Activated B cell treated with CpG ODN at 0.5 μM for 24 hours (primary cell): ENCODE measurements around the gene PHTF1. TPM values are rescaled to one million over a fixed set of nuclear protein-coding genes. Genes with fewer than 3 reads are reported as not detected.

Experiments
- ATAC-seq: fragments of 200-7000 bp; cut with Tn5 transposase; one replicate; pipeline ENCODE4 v1.10.0; 2021; ENCODE audit warnings: low read depth, mild to moderate bottlenecking, moderate library complexity
- CTCF ChIA-PET: fragments of 350-600 bp; sonication (Branson Sonifier 250); formaldehyde crosslinking; loops from one replicate; lab custom pipeline; 2021; ENCODE audit warnings: antibody characterized with exemption; lab: Charles Lee
- POLR2A ChIA-PET: fragments of 350-600 bp; sonication (Branson Sonifier 250); formaldehyde crosslinking; loops from one replicate; lab custom pipeline; 2021; ENCODE audit warnings: antibody characterized with exemption; lab: Charles Lee
- DNase-seq: peaks from one replicate; pipeline ENCODE4 v3.0.0; 2022
- H3K27ac Mint-ChIP-seq: one replicate; pipeline ENCODE4 v1.8.0; 2020; ENCODE audit warnings: mixed read lengths
- H3K27me3 Mint-ChIP-seq: one replicate; pipeline ENCODE4 v1.8.0; 2021; ENCODE audit warnings: mixed read lengths
- H3K36me3 Mint-ChIP-seq: one replicate; pipeline ENCODE4 v1.8.0; 2021; ENCODE audit warnings: low read depth, mixed read lengths
- H3K4me1 Mint-ChIP-seq: one replicate; pipeline ENCODE4 v1.8.0; 2021; ENCODE audit warnings: mixed read lengths
- H3K4me3 Mint-ChIP-seq: one replicate; pipeline ENCODE4 v1.8.0; 2020; ENCODE audit warnings: mild to moderate bottlenecking, mixed read lengths
- H3K9me3 Mint-ChIP-seq: one replicate; pipeline ENCODE4 v1.8.0; 2020; ENCODE audit warnings: mixed read lengths
- CTCF ChIP-seq: fragments of 200-600 bp; IDR thresholded peaks from one replicate; pipeline ENCODE4 v1.8.0; 2022; ENCODE audit warnings: antibody characterized with exemption, mild to moderate bottlenecking
- intact Hi-C: fragments of 100-400 bp; cut with micrococcal nuclease; formaldehyde crosslinking; loops from one replicate; pipeline ENCODE4 v1.15.1; 2024
- total RNA-seq: library from RNA; stranded (reverse); gene quantifications from 2 replicates; pipeline ENCODE4 v1.2.3, GENCODE V29; 2022

Gene PHTF1
- total RNA-seq, 1 donor from 2014 or later = 25.0 TPM

GRCh38 chr1:113648478-113648877 lies 110.8 kb downstream of the PHTF1 start:
- no peak overlapping the region for H3K4me3 Mint-ChIP-seq
- intact Hi-C loops = no loop called here
- no peaks in the 10 kb centered on the region for H3K36me3 Mint-ChIP-seq
- no peaks in the 10 kb centered on the region for H3K27me3 Mint-ChIP-seq
- ChIA-PET CTCF (no interaction called here), POLR2A (no interaction called here)
- no peak for DNase-seq
- TF ChIP-seq CTCF = no peak
- H3K27ac Mint-ChIP-seq = no peak overlapping the region
- H3K4me1 Mint-ChIP-seq = no peaks in the 10 kb centered on the region
- no peaks in the 10 kb centered on the region for H3K9me3 Mint-ChIP-seq
- ATAC-seq = no peak

- intact Hi-C loops = no loop called here
- Mint-ChIP-seq H3K27ac (no peak overlapping the region), H3K9me3 (no peaks in the 10 kb centered on the region), H3K4me1 (no peaks in the 10 kb centered on the region), H3K4me3 (no peak overlapping the region), H3K27me3 (no peaks in the 10 kb centered on the region), H3K36me3 (no peaks in the 10 kb centered on the region)
- TF ChIP-seq CTCF = no peak
- ChIA-PET POLR2A (no interaction called here), CTCF (no interaction called here)
- ATAC-seq (no peak), DNase-seq (no peak)
Measured at GRCh38 chr1:113647164-113647563, 112.1 kb downstream of the PHTF1 start.

Other genes starting within 250 kb of the PHTF1 start
- gene RSBN1, start 53.0 kb upstream of the PHTF1 start, total RNA-seq = 26.4 and 29.1 TPM in 2 replicates
- 25.5 and 26.1 TPM in 2 replicates for gene PTPN22, start 112.2 kb upstream of the PHTF1 start, total RNA-seq
- gene BCL2L15, start 128.1 kb upstream of the PHTF1 start, total RNA-seq = 0.83 and 3.7 TPM in 2 replicates
- 48.5 and 69.9 TPM in 2 replicates for gene AP4B1, start 145.3 kb upstream of the PHTF1 start, total RNA-seq
- 5.4 and 6.0 TPM in 2 replicates for gene DCLRE1B, start 145.8 kb upstream of the PHTF1 start, total RNA-seq
- gene HIPK1, start 169.8 kb upstream of the PHTF1 start, total RNA-seq = 38.0 and 39.0 TPM in 2 replicates
- gene OLFML3, start 220.0 kb upstream of the PHTF1 start, total RNA-seq = 0.27 and 0.29 TPM in 2 replicates